HepG2 (cell line): ENCODE results near the gene EVI2B. TPM values are rescaled to one million over a fixed set of nuclear protein-coding genes. Genes with fewer than 3 reads are reported as not detected.

ENCODE experiments used
- ATAC-seq: fragments of 200-7000 bp; cut with Tn5 transposase; 3 replicates; pipeline ENCODE4 v1.9.1; 2020; ENCODE audit warnings: mild to moderate bottlenecking, moderate library complexity
- BruUV-seq: library from RNA; stranded (reverse); fragments of 400-500 nt; replicated peaks from 2 replicates; lab custom pipeline; 2021; lab: Mats Ljungman, UMichigan
- CTCF ChIA-PET: fragments of 300-600 bp; formaldehyde crosslinking; extraction: SDS; loops from one replicate; lab custom pipeline; 2021; ENCODE audit warnings: low total read pairs, inconsistent platforms, low intra/inter-chr PET ratio; lab: Yijun Ruan, JAX
- POLR2A ChIA-PET: fragments of 350-600 bp; sonication (Branson Sonifier 250); formaldehyde crosslinking; loops from one replicate; lab custom pipeline; 2020; ENCODE audit warnings: antibody characterized with exemption, inconsistent platforms; lab: Yijun Ruan, JAX
- DNase-seq: peaks from one replicate; pipeline ENCODE4 v3.0.0-alpha.2; 2015; ENCODE audit warnings: low spot score
- FAIRE-seq: peaks from 3 replicates; lab custom pipeline; 2011; peaks lifted over from hg19 to GRCh38; lab: Jason Lieb, UNC
- H2AFZ ChIP-seq: one replicate; pipeline ENCODE4 v1.6.1; 2011; ENCODE audit warnings: low read length, inconsistent platforms
- H3K27ac ChIP-seq: fragments of 300-600 bp; 3 replicates; pipeline ENCODE4 v1.8.0; 2011; ENCODE audit warnings: mixed run types, mild to moderate bottlenecking, mixed read lengths, low read length, inconsistent platforms; ENCODE audit not compliant: insufficient read depth; ENCODE audit errors: extremely low read length
- H3K27me3 ChIP-seq, 2 experiments: fragments of 200-600 bp in 1 of 2; 2 replicates in 1 of 2; 3 replicates in 1 of 2; pipeline versions ENCODE4 v1.6.0 to v1.8.0; 2011; ENCODE audit warnings: low read length in 2 of 2, mild to moderate bottlenecking in 2 of 2, moderate library complexity in 2 of 2, inconsistent platforms in 1 of 2; ENCODE audit not compliant: insufficient read depth in 2 of 2, control insufficient read depth in 1 of 2
- H3K36me3 ChIP-seq, 2 experiments: fragments of 200-600 bp in 1 of 2; replicated peaks in 1 of 2; 2 replicates in 1 of 2; 3 replicates in 1 of 2; pipeline versions ENCODE4 v1.5.1 to v1.8.0; 2011; ENCODE audit warnings: low read length in 2 of 2, inconsistent platforms in 1 of 2; ENCODE audit not compliant: insufficient read depth in 2 of 2, control insufficient read depth in 1 of 2
- H3K4me1 ChIP-seq: 2 replicates; pipeline ENCODE4 v1.5.1; 2012; ENCODE audit warnings: low read length, inconsistent platforms; ENCODE audit not compliant: insufficient read depth
- H3K4me2 ChIP-seq: 2 replicates; pipeline ENCODE4 v1.6.0; 2011; ENCODE audit warnings: low read depth, low read length, inconsistent platforms
- H3K4me3 ChIP-seq, 3 experiments: fragments of 200-600 bp in 1 of 3; sonication (generic), shearing (Covaris generic) in 1 of 3; replicated peaks in 1 of 3; 2 replicates each; pipeline ENCODE4 v1.5.1; 2011 to 2016; ENCODE audit warnings: low read length in 3 of 3, inconsistent platforms in 2 of 3, low read depth in 2 of 3, mild to moderate bottlenecking in 2 of 3, control low read depth in 1 of 3, mixed read lengths in 1 of 3; ENCODE audit not compliant: insufficient read depth in 1 of 3
- H3K79me2 ChIP-seq: one replicate; pipeline ENCODE4 v1.6.1; 2011; ENCODE audit warnings: low read length, inconsistent platforms; ENCODE audit not compliant: insufficient read depth
- H3K9ac ChIP-seq: 2 replicates; pipeline ENCODE4 v1.6.0; 2011; ENCODE audit warnings: mild to moderate bottlenecking, low read depth, low read length, inconsistent platforms; ENCODE audit not compliant: insufficient read depth
- H3K9me3 ChIP-seq: 2 replicates; pipeline ENCODE4 v1.5.1; 2012; ENCODE audit warnings: mild to moderate bottlenecking, low read length
- H4K20me1 ChIP-seq: 2 replicates; pipeline ENCODE4 v1.6.0; 2011; ENCODE audit warnings: inconsistent platforms, mild to moderate bottlenecking, low read length, moderate library complexity; ENCODE audit not compliant: insufficient read depth
- ARNT ChIP-seq: fragments of 450-650 bp; IDR thresholded peaks from 2 replicates; pipeline ENCODE4 v1.6.1; 2017
- HES4 ChIP-seq: sonication (generic); formaldehyde crosslinking; IDR thresholded peaks from 2 replicates; pipeline ENCODE4 v1.9.0; 2021; ENCODE audit warnings: mild to moderate bottlenecking, missing genetic modification reagents, borderline replicate concordance
- MYNN ChIP-seq: sonication (generic); formaldehyde crosslinking; IDR thresholded peaks from 2 replicates; pipeline ENCODE4 v1.4.0; 2020; ENCODE audit warnings: mild to moderate bottlenecking, low read depth, missing genetic modification reagents
- NFAT5 ChIP-seq: sonication (generic); formaldehyde crosslinking; IDR thresholded peaks from 2 replicates; pipeline ENCODE4 v1.4.0; 2020; ENCODE audit warnings: missing genetic modification reagents
- PCBP1 ChIP-seq: fragments of 200-400 bp; formaldehyde crosslinking; IDR thresholded peaks from 2 replicates; pipeline ENCODE4 v1.6.1; 2017; ENCODE audit warnings: mild to moderate bottlenecking, low read depth, low read length, borderline replicate concordance
- PRMT3 ChIP-seq: sonication (generic); formaldehyde crosslinking; IDR thresholded peaks from 2 replicates; pipeline ENCODE4 v1.8.1; 2022; ENCODE audit warnings: low read depth, mild to moderate bottlenecking, moderate library complexity, missing genetic modification reagents, borderline replicate concordance
- RCOR2 ChIP-seq: IDR thresholded peaks from 2 replicates; pipeline ENCODE4 v1.6.1; 2016; ENCODE audit warnings: missing biosample characterization, missing genetic modification reagents
- SRSF1 ChIP-seq: fragments of 200-400 bp; formaldehyde crosslinking; optimal IDR thresholded peaks from 2 replicates; pipeline ENCODE3; 2017; ENCODE audit warnings: mild to moderate bottlenecking, low read depth, low read length, moderate library complexity
- STAT5B ChIP-seq: sonication (generic); formaldehyde crosslinking; IDR thresholded peaks from 2 replicates; pipeline ENCODE4 v1.4.0; 2020; ENCODE audit warnings: missing genetic modification reagents
- TMF1 ChIP-seq: sonication (generic); formaldehyde crosslinking; IDR thresholded peaks from 2 replicates; pipeline ENCODE4 v1.8.1; 2022; ENCODE audit warnings: low read depth, missing genetic modification reagents
- ZMAT3 ChIP-seq: sonication (generic); formaldehyde crosslinking; conservative IDR thresholded peaks from 2 replicates; pipeline ENCODE4 v1.7.0; 2021; ENCODE audit warnings: missing genetic modification reagents
- ZNF207 ChIP-seq: fragments of 450-650 bp; IDR thresholded peaks from 2 replicates; pipeline ENCODE4 v1.6.1; 2016; ENCODE audit warnings: antibody characterized with exemption, borderline replicate concordance
- ZNF230 ChIP-seq: sonication (generic); formaldehyde crosslinking; IDR thresholded peaks from 2 replicates; pipeline ENCODE4 v1.4.0; 2020; ENCODE audit warnings: mild to moderate bottlenecking, missing genetic modification reagents
- ZNF275 ChIP-seq: sonication (generic); formaldehyde crosslinking; IDR thresholded peaks from 2 replicates; pipeline ENCODE4 v1.8.0; 2022; ENCODE audit warnings: missing genetic modification reagents, mild to moderate bottlenecking, inconsistent platforms, borderline replicate concordance
- ZNF337 ChIP-seq: sonication (generic); formaldehyde crosslinking; IDR thresholded peaks from 2 replicates; pipeline ENCODE4 v1.5.1; 2020; ENCODE audit warnings: missing genetic modification reagents, low read depth, mild to moderate bottlenecking, borderline replicate concordance
- ZNF672 ChIP-seq: sonication (generic); formaldehyde crosslinking; IDR thresholded peaks from 2 replicates; pipeline ENCODE4 v1.8.1; 2022; ENCODE audit warnings: missing genetic modification reagents
- ZNF720 ChIP-seq: sonication (generic); formaldehyde crosslinking; IDR thresholded peaks from 2 replicates; pipeline ENCODE4 v1.4.0; 2020; ENCODE audit warnings: missing genetic modification reagents
- ZNF850 ChIP-seq: sonication (generic); formaldehyde crosslinking; conservative IDR thresholded peaks from 2 replicates; pipeline ENCODE4 v1.9.0; 2021; ENCODE audit warnings: mild to moderate bottlenecking, missing genetic modification reagents
- WGBS: methylation state at CpG from one replicate; pipeline ENCODE4 v1.1.6; 2017; ENCODE audit warnings: low lambda C conversion rate; 5-methylcytosine and 5-hydroxymethylcytosine counted together
- in situ Hi-C: cut with HindIII; loops from 2 replicates; pipeline ENCODE4 v1.10.0; 2017; ENCODE audit warnings: low pct_unique_long_range_greater_than_20kb; ENCODE audit not compliant: extremely low pct_ligation_motif_present
- intact Hi-C: fragments of 100-400 bp; cut with micrococcal nuclease; formaldehyde crosslinking; loops from one replicate; pipeline ENCODE4 v1.10.0; 2022; ENCODE audit not compliant: unreplicated experiment
- polyA plus RNA-seq, 8 experiments: library from polyadenylated mRNA; depleted of rRNA in 3 of 8; stranded (reverse) in 7 of 8; unstranded in 1 of 8; fragments of >200 nt; fragmentation: Illumina TruSeq in 4 of 8; extraction: Trizol in 4 of 8; gene quantifications; 2 replicates each; pipeline versions ENCODE4 v1.2.1 to v1.2.3, GENCODE V29; 2011 to 2016; ENCODE audit warnings: low read depth in 4 of 8, missing spikeins in 1 of 8, mixed read lengths in 1 of 8; ENCODE audit not compliant: insufficient read depth in 1 of 8
- total RNA-seq, 5 experiments: library from RNA; depleted of rRNA; stranded (reverse); fragments of >200 nt; fragmentation: Illumina TruSeq; extraction: Trizol; gene quantifications; 2 replicates each; pipeline ENCODE4 v1.2.3, GENCODE V29; 2016; ENCODE audit warnings: low read depth in 1 of 5
- TF ChIP-seq, protein P1 (sequence below): sonication (generic); formaldehyde crosslinking; IDR thresholded peaks from 2 replicates; pipeline ENCODE4 v1.4.0; 2020; ENCODE audit warnings: mild to moderate bottlenecking, missing genetic modification reagents, borderline replicate concordance

Gene EVI2B
- total and polyA plus RNA-seq, 2 of the 13 experiments (the other 11 are each of a cell fraction or from before 2014, with no cell fraction given) = not detected

GRCh38 chr17:31279401-31279800 lies 34.5 kb downstream of the EVI2B start:
- WGBS = 99% methylated on average over 2 of the region's 2 CpGs
- POLR2A ChIA-PET = no interaction called here
- Histone ChIP-seq H3K4me1 (peaks cover 4% of the 10 kb centered on the region), H2AFZ (no peak overlapping the region), H3K4me3 (no peak overlapping the region), H4K20me1 (no peaks in the 10 kb centered on the region; the same call in 1 of the 2 replicates), H3K9ac (no peak overlapping the region), H3K4me2 (no peak overlapping the region), H3K36me3 (peaks cover 3 to 32% of the 10 kb centered on the region in 2 experiments; a peak in 3 of 5 replicates), H3K79me2 (no peaks in the 10 kb centered on the region), H3K27me3 (no peaks in the 10 kb centered on the region), H3K9me3 (no peaks in the 10 kb centered on the region), H3K27ac (no peak overlapping the region)
- DNase-seq (no peak), FAIRE-seq (no peak), ATAC-seq (no peak)
- no peak for TF ChIP-seq RCOR2 (CRISPR knock-in tag)
- TF ChIP-seq ZNF207 = no peak
- no peak for TF ChIP-seq ZNF337 (CRISPR knock-in tag)
- TF ChIP-seq MYNN = no peak
- TF ChIP-seq, protein P1, sequence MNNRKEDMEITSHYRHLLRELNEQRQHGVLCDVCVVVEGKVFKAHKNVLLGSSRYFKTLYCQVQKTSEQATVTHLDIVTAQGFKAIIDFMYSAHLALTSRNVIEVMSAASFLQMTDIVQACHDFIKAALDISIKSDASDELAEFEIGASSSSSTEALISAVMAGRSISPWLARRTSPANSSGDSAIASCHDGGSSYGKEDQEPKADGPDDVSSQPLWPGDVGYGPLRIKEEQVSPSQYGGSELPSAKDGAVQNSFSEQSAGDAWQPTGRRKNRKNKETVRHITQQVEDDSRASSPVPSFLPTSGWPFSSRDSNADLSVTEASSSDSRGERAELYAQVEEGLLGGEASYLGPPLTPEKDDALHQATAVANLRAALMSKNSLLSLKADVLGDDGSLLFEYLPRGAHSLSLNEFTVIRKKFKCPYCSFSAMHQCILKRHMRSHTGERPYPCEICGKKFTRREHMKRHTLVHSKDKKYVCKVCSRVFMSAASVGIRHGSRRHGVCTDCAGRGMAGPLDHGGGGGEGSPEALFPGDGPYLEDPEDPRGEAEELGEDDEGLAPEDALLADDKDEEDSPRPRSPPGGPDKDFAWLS (CRISPR knock-in tag) = no peak
- TF ChIP-seq ZNF672 (CRISPR knock-in tag) = no peak
- no peak for TF ChIP-seq TMF1 (CRISPR knock-in tag)
- no peak for TF ChIP-seq ZNF275 (CRISPR knock-in tag)
- TF ChIP-seq SRSF1 = no peak
- no peak for TF ChIP-seq NFAT5 (CRISPR knock-in tag)
- TF ChIP-seq ZNF230 (CRISPR knock-in tag) = no peak
- no peak for TF ChIP-seq ZMAT3
- TF ChIP-seq ARNT = no peak
- TF ChIP-seq ZNF850 (CRISPR knock-in tag) = no peak
- no peak for TF ChIP-seq HES4 (CRISPR knock-in tag)
- no peak for TF ChIP-seq PCBP1
- no peak for TF ChIP-seq STAT5B (CRISPR knock-in tag)
- TF ChIP-seq ZNF720 = no peak
- TF ChIP-seq PRMT3 (CRISPR knock-in tag) = no peak
- intact Hi-C loops (no loop called here), in situ Hi-C loops (no loop called here)
- no TSS peak for BruUV-seq
- CTCF ChIA-PET = no interaction called here
